HepG2 (cell line): Measurements from ENCODE around the gene FTCD. TPM values are rescaled to one million over a fixed set of nuclear protein-coding genes. Genes with fewer than 3 reads are reported as not detected.

Experiments used
- AHR ChIP-seq: IDR thresholded peaks from 2 replicates; pipeline ENCODE4 v1.6.1; 2018; ENCODE audit warnings: missing genetic modification reagents, missing compliant biosample characterization
- ARID2 ChIP-seq: sonication (generic); formaldehyde crosslinking; IDR thresholded peaks from 2 replicates; pipeline ENCODE4 v1.8.1; 2022; ENCODE audit warnings: mild to moderate bottlenecking, missing genetic modification reagents, borderline replicate concordance
- ARID3A ChIP-seq: IDR thresholded peaks from 2 replicates; pipeline ENCODE4 v1.6.1; 2012; ENCODE audit warnings: low read depth, low read length, improper control_type of control experiment
- ATAD3A ChIP-seq: sonication (generic); formaldehyde crosslinking; IDR thresholded peaks from 2 replicates; pipeline ENCODE4 v1.4.0; 2020; ENCODE audit warnings: missing genetic modification reagents
- ATF3 ChIP-seq: sonication (generic); formaldehyde crosslinking; IDR thresholded peaks from 2 replicates; pipeline ENCODE4 v1.4.0; 2020; ENCODE audit warnings: missing genetic modification reagents
- CENPX ChIP-seq: sonication (generic); formaldehyde crosslinking; IDR thresholded peaks from 2 replicates; pipeline ENCODE4 v1.9.0; 2021; ENCODE audit warnings: mild to moderate bottlenecking, missing genetic modification reagents, moderate library complexity
- CTCF ChIP-seq: sonication (generic); formaldehyde crosslinking; IDR thresholded peaks from 2 replicates; pipeline ENCODE4 v1.5.0; 2020; ENCODE audit warnings: mild to moderate bottlenecking, missing genetic modification reagents, moderate library complexity
- FOSL1 ChIP-seq: sonication (generic); formaldehyde crosslinking; IDR thresholded peaks from 2 replicates; pipeline ENCODE4 v1.9.0; 2021; ENCODE audit warnings: missing genetic modification reagents, borderline replicate concordance
- FOSL2 ChIP-seq: sonication (generic); formaldehyde crosslinking; IDR thresholded peaks from 2 replicates; pipeline ENCODE4 v1.4.0; 2020; ENCODE audit warnings: missing genetic modification reagents
- HES4 ChIP-seq: sonication (generic); formaldehyde crosslinking; IDR thresholded peaks from 2 replicates; pipeline ENCODE4 v1.9.0; 2021; ENCODE audit warnings: mild to moderate bottlenecking, missing genetic modification reagents, borderline replicate concordance
- JARID2 ChIP-seq: sonication (generic); formaldehyde crosslinking; IDR thresholded peaks from 2 replicates; pipeline ENCODE4 v1.8.1; 2023; ENCODE audit warnings: missing genetic modification reagents, inconsistent platforms; ENCODE audit not compliant: insufficient replicate concordance
- MZF1 ChIP-seq: sonication (generic); formaldehyde crosslinking; IDR thresholded peaks from 2 replicates; pipeline ENCODE4 v1.8.1; 2023; ENCODE audit warnings: mild to moderate bottlenecking, missing genetic modification reagents, borderline replicate concordance
- PATZ1 ChIP-seq: sonication (generic); formaldehyde crosslinking; IDR thresholded peaks from 2 replicates; pipeline ENCODE4 v1.4.0; 2020; ENCODE audit warnings: missing genetic modification reagents
- PHF8 ChIP-seq: sonication (generic); formaldehyde crosslinking; IDR thresholded peaks from 2 replicates; pipeline ENCODE4 v1.5.0; 2020; ENCODE audit warnings: missing genetic modification reagents
- PLSCR1 ChIP-seq: sonication (generic); formaldehyde crosslinking; IDR thresholded peaks from 2 replicates; pipeline ENCODE4 v1.5.0; 2020; ENCODE audit warnings: missing genetic modification reagents, mild to moderate bottlenecking, borderline replicate concordance
- SMAD1 ChIP-seq: sonication (generic); formaldehyde crosslinking; IDR thresholded peaks from 2 replicates; pipeline ENCODE4 v1.4.0; 2020; ENCODE audit warnings: missing genetic modification reagents, low read depth, mild to moderate bottlenecking, borderline replicate concordance
- SNAPC5 ChIP-seq: sonication (generic); formaldehyde crosslinking; IDR thresholded peaks from 2 replicates; pipeline ENCODE4 v1.8.1; 2023; ENCODE audit warnings: mild to moderate bottlenecking, missing genetic modification reagents, borderline replicate concordance
- YY1 ChIP-seq: IDR thresholded peaks from 2 replicates; pipeline ENCODE4 v1.6.1; 2011; ENCODE audit warnings: low read length, low read depth, moderate library complexity, mild to moderate bottlenecking; ENCODE audit not compliant: insufficient read depth, insufficient replicate concordance
- ZMYM4 ChIP-seq: sonication (generic); formaldehyde crosslinking; IDR thresholded peaks from 2 replicates; pipeline ENCODE4 v1.8.1; 2023; ENCODE audit warnings: mild to moderate bottlenecking, missing genetic modification reagents
- ZNF563 ChIP-seq: sonication (generic); formaldehyde crosslinking; IDR thresholded peaks from 2 replicates; pipeline ENCODE4 v1.8.0; 2022; ENCODE audit warnings: mild to moderate bottlenecking, moderate library complexity, missing genetic modification reagents
- ZNF7 ChIP-seq: IDR thresholded peaks from 2 replicates; pipeline ENCODE4 v1.6.1; 2016; ENCODE audit warnings: missing biosample characterization, missing genetic modification reagents
- ZNF766 ChIP-seq: sonication (generic); formaldehyde crosslinking; IDR thresholded peaks from 2 replicates; pipeline ENCODE4 v1.5.0; 2020; ENCODE audit warnings: missing genetic modification reagents, borderline replicate concordance
- polyA plus RNA-seq, 8 experiments: library from polyadenylated mRNA; depleted of rRNA in 3 of 8; stranded (reverse) in 7 of 8; unstranded in 1 of 8; fragments of >200 nt; fragmentation: Illumina TruSeq in 4 of 8; extraction: Trizol in 4 of 8; gene quantifications; 2 replicates each; pipeline versions ENCODE4 v1.2.1 to v1.2.3, GENCODE V29; 2011 to 2016; ENCODE audit warnings: low read depth in 4 of 8, missing spikeins in 1 of 8, mixed read lengths in 1 of 8; ENCODE audit not compliant: insufficient read depth in 1 of 8
- total RNA-seq, 5 experiments: library from RNA; depleted of rRNA; stranded (reverse); fragments of >200 nt; fragmentation: Illumina TruSeq; extraction: Trizol; gene quantifications; 2 replicates each; pipeline ENCODE4 v1.2.3, GENCODE V29; 2016; ENCODE audit warnings: low read depth in 1 of 5

Gene FTCD
- total and polyA plus RNA-seq, 2 of the 13 experiments (the other 11 are each of a cell fraction or from before 2014, with no cell fraction given) = 75.7 to 105 TPM

GRCh38 chr21:46188226-46189212 lies 33.1 kb upstream of the FTCD start (continued):
- TF ChIP-seq PLSCR1 (no peak), SMAD1 (CRISPR knock-in tag) (no peak), AHR (CRISPR knock-in tag) (no peak), HES4 (CRISPR knock-in tag) (no peak), FOSL1 (peak; percentile 77), CTCF (CRISPR knock-in tag) (peak; percentile 30; the same call in 1 of the 2 replicates), MZF1 (CRISPR knock-in tag) (no peak), ARID2 (CRISPR knock-in tag) (no peak), ARID3A (no peak), CENPX (CRISPR knock-in tag) (no peak), SNAPC5 (CRISPR knock-in tag) (no peak), JARID2 (CRISPR knock-in tag) (no peak), PHF8 (CRISPR knock-in tag) (no peak), ZMYM4 (no peak), ZNF766 (CRISPR knock-in tag) (no peak), ZNF7 (no peak), ATAD3A (no peak), ZNF563 (CRISPR knock-in tag) (no peak), FOSL2 (CRISPR knock-in tag) (peak; percentile 97), ATF3 (CRISPR knock-in tag) (peak; percentile 90), YY1 (no peak), PATZ1 (CRISPR knock-in tag) (peak; percentile 50; the same call in 1 of the 2 replicates)
